HG03135 (cell line): ENCODE data around the gene VRK1.
A peak's percentile ranks its signal among the peaks of the same experiment; 100 is the strongest.
"Not testable (repeated sequence)": the region's sequence is repeated elsewhere in the genome, so short reads cannot be mapped to it uniquely, and the experiment has no call there.

ENCODE experiments used
- ATAC-seq: cut with Tn5 transposase; IDR thresholded peaks from one replicate; pipeline ENCODE4 v1.9.1; 2021; ENCODE audit warnings: mild to moderate bottlenecking, moderate library complexity; ENCODE audit not compliant: unreplicated experiment

VRK1 gene

DNA sequence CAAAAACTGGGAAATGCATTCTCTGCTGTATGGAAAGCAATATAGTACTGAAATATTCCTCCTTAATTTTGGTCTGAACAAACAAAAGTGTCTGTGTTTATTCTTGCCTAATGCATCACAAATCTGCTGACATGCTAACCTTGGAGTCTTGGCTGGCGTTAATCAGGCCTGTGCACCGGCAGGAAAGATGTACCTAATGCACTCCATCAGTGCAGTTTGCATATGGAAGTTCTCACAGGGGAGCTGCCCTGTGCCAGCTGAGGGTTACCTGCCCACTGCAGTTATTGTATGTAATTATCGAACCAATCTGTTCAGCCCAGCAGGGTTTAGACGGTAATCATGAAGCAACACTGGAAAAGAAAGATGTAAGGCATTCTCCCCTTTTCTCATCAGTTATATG lies 76.9 kb downstream of the VRK1 start:
- no peak for ATAC-seq

DNA sequence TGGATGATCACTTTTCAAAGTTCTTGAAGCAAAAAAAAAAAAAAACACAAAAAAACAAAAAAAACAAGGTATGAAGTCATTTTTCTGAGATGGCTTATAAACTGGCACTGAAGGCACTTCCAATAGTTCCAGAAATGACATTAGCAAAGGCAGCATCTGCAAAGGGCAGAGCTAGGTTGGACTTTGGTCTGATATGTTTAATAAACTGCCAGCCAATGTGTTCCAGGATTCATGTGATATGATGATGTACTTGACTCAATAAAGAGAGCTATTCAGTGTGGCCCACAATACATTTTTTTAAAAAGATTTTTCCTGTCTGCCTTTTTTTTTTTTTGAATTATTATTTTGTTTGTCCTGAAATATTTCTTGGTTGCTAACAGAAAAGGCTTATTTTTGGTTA lies 79.6 kb downstream of the VRK1 start:
- no peak for ATAC-seq

DNA sequence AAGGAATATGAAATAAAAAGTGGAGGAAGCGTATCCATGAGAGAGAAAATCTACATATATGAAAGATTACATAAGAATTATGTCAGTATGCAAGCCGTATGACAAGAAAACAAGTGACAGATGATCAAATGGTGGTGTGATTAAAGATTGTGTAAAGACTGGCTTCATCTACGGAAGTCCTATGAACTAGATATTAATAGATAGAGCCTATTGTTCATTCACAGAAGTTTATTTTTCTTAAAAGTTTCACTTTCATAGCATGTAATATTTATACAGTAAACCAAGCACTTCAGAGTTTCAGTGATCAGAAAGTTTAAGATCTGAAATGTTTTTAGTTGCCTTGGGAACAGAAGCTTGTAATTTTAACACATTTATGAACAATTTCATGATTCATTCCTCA lies 84.5 kb downstream of the VRK1 start:
- ATAC-seq = peak; percentile 92

DNA sequence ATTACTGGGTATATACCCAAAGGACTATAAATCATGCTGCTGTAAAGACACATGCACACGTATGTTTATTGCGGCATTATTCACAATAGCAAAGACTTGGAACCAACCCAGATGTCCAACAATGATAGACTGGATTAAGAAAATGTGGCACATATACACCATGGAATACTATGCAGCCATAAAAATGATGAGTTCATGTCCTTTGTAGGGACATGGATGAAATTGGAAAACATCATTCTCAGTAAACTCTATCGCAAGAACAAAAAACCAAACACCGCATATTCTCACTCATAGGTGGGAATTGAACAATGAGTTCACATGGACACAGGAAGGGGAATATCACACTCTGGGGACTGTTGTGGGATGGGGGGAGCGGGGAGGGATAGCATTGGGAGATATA lies 86.8 kb downstream of the VRK1 start:
- not testable (repeated sequence) for ATAC-seq

DNA sequence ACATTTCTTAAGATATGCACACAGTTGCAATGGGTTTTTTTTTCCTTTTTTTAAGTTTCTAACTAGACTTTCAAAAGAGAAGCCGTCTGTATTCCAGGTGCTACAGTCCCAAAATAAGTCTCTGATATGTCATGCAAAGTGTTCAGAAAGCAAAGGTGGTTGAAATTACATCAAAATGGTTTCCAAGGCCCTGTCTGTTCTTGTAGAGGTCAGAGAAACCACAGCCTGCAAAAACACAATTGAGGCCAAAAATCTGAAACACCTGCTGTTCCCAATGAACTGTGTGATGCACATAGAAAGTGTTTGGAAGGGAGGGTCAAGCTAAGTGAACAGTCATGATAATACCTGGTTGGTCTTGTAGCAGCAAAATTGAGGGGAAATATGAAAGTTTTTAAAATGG lies 91.0 kb downstream of the VRK1 start:
- ATAC-seq = peak; percentile 81

DNA sequence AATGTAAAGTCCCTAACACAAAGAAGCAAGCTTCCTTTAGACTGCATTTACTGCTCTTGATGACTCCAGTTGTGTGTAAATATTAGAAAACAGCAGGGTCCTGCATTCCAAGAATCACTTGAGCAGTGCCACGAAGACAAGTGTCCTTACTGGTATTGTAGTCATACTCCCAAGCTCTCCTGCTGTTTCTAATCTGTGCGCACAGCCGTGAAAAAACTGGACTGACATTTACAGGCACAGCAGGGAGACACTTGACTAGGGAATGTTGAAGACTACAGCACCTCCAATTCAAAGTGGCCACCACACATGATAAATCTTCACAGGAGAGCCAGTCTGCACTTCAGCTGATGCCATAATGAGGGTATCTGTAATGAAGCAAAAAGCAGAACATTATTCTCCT lies 91.4 kb downstream of the VRK1 start:
- no peak for ATAC-seq

DNA sequence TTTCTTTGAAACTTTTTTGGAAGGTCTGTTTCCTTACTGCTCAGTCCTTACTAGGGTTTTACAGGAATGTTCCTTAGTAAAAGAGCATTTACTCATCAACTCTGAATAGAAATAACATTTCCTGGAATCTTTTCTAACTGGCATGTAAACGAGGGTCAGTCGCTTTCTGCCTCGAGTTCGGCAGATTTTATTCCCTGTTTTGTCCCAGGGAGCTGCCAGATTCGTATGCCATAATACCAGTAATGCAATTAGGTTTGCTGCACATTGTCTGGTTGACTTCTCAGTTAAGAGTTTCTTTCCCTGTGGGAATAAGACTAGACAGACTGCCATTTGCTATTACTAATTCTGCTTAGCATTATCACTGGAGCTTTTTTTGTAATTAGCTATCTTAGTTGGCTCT lies 91.9 kb downstream of the VRK1 start:
- no peak for ATAC-seq

DNA sequence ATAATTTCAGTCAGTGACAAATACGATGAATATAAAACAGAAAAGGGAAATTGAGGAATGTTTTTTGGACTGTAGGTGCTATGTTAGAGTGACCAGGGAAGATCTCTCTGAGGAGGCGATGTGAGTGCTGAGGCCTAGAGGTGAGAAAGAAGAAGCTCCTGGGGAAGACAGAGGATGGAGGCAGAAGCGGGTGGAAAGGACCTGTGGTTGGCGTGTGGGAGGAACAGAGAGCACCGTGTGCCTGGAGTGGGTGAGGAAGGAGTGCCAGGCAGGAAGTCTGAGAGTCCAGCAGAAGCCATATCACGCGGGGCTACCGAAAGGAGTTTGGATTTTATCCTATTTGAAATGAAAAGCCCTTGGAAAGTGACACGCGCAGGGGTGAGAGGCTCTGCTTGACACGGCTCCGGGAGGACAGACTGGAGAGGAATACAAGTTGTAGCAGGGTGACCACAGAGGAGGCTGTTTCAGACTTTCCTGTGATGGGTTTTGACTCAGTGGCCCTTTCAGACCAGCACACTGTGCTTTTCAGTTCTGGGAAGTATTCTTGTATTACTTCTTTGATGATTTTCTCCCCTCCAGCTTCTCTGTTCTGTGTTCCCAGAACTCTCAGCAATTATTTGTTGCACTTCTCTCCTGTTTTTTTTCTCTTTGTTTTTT lies 96.9 kb downstream of the VRK1 start:
- ATAC-seq = no peak

DNA sequence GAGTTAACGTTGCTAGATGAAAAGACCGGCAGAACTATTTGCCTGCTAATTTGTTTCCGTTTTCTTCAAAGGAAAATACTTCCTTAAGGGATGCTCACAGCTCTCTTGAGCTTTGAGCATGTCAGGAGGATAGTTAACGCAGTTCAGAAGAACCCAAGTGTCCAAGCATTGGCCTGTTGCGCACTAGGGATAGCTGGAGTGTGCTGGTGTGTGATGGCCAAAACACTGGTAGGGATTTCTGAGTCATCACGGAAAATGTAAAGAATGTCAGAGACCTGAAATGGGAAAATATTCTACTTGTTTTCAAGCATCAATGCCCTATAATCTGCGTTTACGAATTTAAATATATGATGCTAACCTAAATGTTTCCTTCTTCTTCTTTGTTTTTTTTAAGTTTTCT lies 97.8 kb downstream of the VRK1 start:
- ATAC-seq = no peak

DNA sequence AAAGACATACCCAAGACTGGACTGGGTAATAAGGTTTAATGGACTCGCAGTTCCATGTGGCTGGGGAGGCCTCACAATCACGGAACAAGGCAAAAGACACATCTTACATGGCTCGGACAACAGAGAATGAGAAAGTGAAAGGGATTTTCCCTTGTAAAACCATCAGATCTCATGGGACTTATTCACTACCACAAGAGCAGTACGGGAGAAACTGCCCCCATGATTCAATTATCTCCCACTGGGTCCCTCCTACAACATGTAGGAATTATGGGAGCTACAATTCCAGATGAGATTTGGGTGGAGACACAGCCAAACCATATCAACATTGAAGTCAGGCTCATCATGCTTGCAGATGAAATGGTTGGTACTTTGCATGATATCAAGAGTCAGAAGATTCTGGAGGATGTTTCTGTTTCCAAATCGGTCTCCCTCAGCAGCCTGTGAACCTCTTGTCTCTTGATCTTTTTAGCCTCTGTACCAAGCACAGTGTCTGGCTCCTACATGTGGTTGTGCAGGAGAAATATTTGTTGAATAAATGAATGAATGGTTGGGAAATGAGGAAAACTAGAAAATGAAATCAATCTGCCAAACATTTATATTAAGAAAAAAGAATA lies 98.6 kb downstream of the VRK1 start:
- ATAC-seq = peak; percentile 70

DNA sequence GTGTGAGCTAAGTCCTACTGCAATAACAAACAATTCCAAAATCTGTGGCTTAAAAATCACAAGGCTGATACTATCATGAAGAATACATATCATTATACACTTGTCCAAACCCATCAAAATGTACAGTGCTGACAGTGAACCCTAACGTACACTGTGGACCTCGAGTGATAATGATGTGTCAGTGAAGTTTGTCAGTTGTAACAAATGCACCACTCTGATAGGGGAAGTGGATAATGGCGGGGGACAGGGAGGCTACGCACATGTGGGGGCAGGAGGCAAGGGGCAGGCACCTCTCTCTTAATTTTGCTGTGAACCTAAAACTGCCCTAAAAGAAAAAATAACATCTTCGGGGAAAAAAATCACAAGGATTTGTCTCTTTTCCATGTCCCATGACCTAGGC lies 100.0 kb downstream of the VRK1 start:
- ATAC-seq = no peak

DNA sequence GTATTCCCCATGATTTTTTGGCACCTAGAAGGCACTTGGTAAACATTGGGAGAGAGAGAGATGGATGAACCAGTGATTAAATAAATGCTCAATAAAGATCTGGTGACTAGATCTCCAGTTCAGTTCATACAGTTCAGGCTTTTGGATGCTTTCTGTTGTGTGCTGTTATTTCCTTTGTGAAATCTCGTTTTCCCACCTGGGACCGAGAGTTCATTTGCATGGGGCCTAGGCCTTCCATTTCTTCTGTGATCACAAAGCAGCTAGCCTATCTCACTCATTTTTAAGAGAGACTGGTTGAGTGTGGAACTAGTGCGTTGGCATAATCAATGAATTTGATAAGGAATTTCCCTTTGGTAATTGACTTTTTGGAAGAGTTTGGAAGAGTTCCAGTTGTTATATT lies 104.0 kb downstream of the VRK1 start:
- ATAC-seq = peak; percentile 80

DNA sequence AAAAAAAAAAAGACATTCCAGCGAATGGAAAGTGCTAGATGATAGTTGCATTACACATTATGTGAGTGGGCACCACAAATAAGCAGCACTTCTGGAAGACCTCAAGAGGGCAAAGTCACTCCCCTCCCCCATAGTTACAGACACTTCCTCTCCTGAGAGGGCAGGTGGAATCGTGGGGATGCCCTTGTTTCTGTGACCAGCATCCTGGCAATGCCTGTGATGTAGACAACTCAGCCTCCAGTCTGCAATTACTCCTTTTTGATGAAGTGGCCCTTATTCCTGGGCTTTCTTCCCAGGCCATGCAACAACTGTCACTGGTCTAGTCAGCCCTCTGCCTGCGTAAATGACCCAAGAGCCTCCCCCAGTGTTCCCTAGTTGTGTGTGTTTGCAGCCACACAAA lies 104.8 kb downstream of the VRK1 start:
- ATAC-seq = no peak

DNA sequence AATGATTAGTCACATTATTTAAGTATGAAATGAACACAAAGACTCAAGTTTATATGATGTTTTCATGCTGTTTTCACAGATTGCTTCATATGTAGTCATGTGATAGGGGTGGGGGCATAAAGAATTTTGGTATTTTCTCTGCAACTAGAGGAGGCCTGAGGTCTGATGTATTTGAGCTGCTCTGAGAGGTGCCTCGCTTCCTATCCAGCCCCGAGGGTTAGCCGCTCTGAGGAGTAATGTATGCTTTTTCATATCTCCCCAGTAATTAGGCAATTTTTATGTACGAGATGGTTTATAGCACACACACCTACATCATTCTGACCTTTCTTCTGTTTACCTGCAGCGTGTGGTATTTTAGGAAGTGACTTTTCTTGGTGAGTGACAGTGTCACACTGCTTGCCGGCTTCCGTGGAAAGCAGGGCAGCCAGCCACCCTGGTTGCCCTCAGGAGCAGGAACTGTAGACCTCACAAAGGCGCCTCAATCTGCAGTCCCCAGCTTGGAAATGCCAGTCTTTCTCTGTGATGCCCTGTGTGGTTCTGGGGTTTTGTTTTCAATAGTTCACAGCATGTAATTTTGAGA lies 106.4 kb downstream of the VRK1 start:
- ATAC-seq = no peak

DNA sequence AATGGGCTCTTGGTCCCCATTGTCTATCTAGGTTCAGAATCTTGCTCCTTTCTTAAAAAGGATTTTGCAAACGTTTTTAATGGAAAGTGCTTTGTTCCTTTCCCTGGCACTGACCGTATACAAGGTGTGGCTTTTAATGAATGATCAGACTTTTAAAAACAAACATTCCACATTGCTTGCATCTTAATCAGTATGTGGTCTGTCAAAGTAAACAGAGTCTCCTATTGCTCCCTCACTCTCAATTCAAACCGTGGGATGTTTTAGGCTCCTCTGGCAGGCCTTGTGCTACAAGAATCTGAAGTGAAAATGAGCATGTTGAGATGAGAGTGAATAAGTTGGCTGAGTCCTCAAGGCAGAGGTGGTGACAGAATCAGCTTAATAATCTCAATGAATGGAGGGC lies 107.0 kb downstream of the VRK1 start:
- ATAC-seq = no peak

DNA sequence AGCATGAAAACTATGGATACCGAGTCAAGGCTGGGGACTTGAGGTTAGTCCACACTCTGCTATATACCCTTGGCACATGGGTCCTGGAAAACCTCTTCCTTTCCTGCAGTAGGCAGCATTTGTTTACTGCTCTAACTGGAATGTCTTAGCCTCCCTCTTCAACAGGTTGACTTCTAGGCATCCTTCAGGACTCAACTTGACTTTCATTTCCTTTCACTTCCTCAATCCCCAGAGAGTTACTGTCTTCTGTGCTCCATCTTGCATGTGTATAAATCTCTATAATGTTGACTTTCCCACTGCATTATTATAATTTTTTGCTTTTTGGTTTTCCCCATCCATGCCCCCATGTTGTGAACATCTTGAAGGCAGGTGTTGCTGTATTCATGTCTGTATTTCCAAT lies 107.9 kb downstream of the VRK1 start:
- no peak for ATAC-seq

DNA sequence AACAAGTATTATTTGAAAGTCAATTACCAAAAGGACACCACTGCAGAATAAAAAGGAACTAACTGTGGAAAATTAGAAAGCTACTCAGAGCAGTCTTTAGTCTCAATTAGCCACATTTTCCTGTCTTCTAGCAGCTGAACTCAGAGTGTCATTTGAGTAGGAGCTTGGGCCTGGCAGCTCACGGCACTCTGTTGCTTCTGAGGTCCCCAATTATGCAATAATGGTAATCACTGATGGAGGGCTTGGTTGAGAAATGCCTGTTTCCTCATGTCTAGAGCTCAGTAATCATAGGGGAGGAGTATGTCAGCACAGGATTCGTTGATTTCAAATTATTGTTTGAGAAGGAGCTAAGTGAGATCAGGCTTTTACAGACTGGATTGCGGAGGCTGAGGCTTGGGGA lies 108.6 kb downstream of the VRK1 start:
- no peak for ATAC-seq

DNA sequence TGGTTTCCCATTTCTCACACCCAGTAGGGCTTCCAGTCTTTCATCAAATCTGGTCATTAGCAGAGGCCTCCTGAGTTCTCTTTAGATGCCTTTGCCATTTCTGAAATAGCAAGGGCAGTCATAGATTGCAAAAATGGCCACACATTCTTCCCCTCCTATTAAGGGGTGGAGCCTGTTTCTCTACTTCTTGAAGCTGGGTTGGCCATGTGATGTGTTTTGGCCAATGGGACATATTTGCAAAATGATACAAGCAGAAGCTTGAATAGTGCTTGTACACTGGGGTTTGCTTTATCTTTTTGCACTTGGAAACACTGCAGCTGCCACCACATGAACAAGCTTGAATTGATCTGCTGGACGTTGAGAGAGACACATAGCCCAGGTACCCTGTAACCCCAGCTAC lies 109.3 kb downstream of the VRK1 start:
- no peak for ATAC-seq

DNA sequence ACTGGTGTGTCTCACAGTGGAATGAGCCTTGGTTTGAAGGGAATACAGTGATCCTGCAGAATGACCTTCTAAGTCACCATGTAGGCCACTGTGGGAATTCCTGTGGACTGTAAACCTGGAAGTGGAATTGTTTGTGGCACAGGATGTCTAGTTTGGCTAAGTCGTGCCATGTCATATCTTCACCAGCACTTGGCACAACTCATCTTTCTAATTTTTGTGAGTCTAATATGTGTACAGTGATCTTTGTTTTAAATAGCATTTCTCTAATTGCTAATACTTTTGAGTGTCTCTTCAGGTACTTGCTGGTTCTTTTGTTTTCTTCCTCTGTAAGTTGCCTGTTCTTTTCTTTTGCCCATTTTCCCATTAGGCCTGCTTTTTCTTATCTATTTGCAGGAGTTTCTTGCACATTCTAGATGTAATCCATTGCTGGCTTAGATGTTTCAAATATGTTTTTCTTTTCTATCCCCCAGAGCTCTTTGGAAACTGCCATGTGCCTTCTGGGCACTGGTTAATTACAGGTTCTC lies 112.7 kb downstream of the VRK1 start:
- ATAC-seq = no peak

DNA sequence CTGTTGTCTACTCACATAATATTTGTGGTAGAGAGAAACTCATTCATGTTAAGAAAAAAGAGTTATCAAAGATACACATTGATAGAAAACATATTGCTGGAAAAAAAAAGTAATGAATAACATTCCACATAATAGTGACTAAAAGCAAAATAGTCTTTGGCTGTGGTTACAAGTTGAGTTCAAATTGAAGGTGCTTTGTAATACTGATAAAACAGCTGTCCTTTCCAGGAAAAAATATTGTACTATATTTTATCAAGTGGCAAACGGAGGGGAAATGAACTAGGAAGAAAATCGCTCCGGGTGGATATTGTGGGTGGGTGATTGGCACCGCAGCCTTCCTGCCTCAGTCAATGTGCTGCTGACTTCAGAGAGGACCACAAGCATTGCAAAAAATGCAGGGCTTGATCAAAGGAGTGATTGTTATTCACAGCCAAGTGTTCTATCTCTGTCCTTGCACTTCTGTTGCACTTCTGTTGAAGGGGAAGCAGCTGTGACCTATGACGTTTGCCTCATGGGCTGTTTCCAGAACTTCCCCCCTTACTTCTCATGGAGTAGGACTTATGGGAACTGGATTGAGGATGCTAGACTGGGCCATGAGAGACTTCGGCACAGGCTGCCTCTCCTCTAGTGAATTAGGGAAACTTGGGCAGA lies 114.4 kb downstream of the VRK1 start:
- no peak for ATAC-seq

DNA sequence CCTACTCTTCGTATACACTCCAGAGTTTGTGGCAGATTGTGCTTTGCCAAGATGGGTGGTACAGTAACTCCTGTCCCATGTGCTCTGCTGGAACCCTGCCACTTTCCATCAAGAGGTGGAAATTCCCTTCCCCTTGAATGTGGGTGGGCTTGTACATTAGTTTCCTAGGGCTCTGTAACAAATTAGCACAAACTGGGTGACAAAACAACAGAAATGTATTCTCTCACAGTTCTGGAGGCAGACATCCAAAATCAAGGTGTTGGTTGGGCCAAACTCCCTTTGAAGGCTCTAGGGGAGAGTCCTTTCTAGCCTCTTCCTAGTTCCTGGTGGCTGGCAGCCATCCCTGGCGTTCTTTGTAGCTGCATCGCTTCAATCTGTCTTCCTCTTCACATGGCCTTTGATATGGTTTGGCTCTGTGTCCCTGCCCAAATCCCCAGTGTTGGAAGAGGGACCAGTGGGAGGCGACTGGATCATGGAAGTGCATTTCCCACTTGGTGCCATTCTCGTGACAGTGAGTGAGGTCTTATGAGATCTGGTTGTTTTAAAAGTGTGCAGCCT lies 117.5 kb downstream of the VRK1 start:
- no peak for ATAC-seq

DNA sequence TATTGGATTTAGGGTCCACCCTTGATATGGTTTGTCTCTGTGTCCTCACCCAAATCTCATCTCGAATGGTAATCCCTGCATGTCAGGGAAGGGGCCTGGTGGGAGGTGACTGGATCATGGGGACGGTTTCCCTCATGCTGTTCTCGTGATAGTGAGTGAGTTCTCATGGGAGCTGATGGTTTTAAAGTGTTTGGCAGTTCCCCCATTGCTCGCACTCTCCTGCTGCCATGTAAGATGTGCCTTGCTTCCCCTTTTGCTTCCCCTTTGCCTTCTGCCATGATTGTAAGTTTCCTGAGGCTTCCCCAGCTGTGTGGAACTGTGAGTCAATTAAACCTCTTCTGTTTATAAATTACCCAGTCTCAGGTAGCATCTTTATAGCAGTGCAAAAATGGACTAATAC lies 118.3 kb downstream of the VRK1 start:
- no peak for ATAC-seq
